NAMALWA (cell line): Measurements from ENCODE around the gene DCBLD1.
"Not testable (repeated sequence)": the region's sequence is repeated elsewhere in the genome, so short reads cannot be mapped to it uniquely, and the experiment has no call there.

Experiments used
- DNase-seq: peaks from one replicate; pipeline ENCODE4 v3.0.0-alpha.2; 2015; ENCODE audit warnings: low spot score

The DCBLD1 gene

DNA sequence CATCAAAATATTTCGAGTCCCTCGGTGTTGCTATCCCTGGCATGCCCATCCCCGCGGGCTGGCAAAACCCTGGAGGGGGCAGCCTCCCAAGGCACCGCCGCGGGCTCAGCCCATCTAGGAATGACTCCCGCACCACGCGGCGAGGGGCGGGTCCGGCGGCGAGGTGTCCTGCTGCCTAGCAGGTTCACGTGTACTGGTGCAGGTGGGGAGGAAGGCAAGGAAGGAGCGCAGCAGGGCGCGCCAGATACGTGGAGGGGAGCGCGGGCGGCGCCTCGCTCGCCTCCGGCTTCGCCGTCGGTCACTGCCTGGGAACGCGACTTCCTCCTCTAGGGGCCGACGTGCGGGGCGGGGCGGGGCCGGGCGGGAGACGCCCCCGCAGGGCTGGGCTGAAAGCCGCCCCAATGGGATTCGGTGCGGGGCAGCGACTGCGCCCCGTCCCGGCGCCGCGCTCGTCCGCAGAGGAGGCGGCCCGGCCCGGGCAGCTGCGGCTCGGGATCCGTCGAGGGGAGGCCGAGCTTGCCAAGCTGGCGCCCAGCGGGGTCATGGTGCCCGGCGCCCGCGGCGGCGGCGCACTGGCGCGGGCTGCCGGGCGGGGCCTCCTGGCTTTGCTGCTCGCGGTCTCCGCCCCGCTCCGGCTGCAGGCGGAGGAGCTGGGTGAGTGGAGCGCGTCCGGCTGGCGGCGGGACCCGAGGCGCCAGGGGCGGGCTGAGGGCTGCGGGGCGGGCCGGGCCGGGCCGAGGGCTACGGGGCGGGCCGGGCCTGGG, at the start of gene DCBLD1:
Gene DCBLD1 (plus strand): TSS at position 435 of the 764 bp plus-strand sequence. CDS start 108 bp downstream, at position 543.
- DNase-seq = peak; percentile 30

DNA sequence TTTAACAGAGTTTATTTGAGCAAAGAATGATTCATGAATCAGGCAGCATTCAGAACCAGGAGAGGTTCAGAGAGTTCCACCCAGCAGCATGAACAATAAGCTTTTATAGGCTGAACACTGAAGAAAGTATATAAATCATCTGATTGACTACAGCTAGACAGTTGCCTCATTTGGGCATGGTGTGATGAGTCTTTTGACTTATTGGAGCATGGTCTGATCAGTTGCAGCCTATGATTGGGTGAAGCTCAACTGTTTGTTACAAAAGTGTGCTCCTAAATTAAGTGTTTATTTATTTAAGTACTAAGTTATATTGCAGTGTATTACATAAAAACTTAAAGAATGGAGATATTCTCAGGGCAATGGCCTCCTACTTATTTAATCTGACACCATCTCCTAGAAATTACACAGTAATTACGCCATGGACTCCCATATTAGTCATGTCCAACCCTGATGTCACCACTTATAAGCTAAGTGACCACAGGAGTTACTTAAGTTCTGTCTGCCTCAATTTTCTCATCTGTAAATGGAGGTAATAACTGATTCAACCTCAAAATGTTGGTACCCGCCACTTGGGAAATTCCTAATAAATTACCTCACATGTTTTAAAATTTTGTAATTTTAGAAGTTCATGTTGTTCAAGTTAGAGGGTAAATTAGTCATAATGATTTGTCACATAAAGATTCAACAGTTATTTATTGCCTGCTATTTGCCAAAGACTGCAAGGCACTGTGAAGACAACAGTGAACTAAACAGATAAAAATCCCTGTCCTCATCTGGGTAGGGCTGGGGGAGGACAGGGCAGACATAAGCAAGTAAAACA, 41.6 kb upstream of the DCBLD1 start:
- DNase-seq = no peak

DNA sequence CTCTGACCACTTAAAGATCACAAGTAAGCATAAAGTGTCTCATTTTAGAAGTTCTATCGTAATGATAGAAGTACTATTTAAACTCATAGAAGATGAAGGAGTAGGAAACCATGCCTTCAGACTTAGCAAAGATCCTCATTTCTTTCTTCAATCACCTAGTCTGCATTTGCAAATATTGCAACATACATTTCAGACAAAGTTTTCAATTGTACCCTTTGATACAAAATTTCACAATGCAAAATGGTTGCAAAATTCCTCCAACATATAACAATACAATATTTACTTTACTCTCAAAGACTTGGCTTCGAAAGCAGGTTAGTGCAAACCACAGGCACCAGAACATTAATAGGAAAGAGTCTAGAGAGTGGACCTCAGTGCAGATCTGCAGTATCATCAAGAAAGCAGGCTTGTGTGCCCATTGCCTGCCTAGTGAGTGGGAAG, 40.6 kb upstream of the DCBLD1 start:
- DNase-seq = no peak

DNA sequence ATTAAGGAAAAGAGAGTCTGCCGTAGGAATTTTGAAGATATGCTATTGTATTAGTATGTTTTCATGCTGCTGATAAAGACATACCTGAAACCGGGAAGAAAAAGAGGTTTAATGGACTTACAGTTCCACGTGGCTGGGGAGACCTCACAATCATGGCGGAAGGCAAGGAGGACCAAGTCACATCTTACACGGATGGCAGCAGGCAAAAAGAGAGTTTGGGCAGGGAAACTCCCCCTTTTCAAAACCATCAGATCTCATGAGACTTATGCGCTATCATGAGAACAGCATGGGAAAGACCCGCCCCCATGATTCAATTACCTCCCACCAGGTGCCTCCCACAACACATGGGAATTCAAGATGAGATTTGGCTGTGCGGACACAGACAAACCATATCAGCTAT, 40.2 kb upstream of the DCBLD1 start:
- DNase-seq = not testable (repeated sequence)

DNA sequence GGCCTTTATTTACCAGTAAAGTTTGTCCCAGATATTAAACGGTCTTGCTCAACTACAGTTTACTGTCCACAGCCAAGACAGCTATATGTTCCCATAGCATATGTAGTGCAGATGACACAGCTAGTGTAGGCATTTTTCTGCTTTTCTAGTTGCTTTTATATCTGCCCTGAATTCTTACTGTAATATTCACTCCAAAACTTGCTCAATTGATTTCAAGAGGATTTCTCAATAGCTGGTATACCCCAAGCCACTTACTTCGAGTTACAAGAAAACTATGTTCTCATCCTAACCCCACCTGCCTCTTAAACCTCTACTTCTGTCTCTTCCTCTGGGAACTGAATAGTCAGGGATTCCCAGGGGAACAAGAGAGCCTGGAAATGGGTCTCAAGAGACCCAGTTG, 37.9 kb upstream of the DCBLD1 start:
- no peak for DNase-seq

DNA sequence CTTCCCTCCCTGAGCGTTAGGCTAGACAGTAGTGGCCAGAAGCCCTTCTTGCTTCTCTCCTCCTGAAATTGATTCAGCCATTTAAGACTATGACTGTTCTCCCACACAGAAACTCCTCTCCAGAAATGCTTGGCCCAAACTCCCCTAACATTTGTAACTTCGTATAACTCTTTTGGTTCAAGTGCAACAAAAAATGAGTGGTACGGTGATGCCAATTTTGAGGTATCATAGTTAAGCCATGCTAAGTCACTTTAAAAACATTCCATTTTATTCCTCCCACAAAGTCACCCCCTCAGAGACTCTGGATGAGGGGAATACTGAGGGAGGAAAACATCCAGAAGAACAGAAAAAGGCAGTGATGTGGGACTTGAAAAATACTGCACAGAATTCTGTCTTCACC, 35.6 kb upstream of the DCBLD1 start:
- no peak for DNase-seq

DNA sequence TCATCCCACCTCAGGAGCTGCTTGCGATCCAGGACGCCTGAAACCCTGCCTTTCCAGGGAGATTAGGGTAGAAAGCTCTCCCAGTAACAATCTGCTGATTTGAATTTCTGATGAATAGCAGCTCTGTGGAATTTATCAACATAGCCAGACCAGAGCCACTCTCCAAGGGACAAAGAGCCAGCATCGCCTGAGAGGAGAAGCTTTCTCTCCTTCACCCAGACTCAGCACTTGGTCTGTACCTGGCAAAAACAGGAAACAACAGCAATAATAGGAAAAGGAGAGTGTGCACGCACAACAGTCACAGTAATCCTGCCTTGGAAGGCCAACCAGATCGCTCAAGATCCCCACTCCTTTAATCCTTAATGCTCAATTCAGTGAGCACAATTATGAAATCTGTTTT, 34.5 kb upstream of the DCBLD1 start:
- no peak for DNase-seq

DNA sequence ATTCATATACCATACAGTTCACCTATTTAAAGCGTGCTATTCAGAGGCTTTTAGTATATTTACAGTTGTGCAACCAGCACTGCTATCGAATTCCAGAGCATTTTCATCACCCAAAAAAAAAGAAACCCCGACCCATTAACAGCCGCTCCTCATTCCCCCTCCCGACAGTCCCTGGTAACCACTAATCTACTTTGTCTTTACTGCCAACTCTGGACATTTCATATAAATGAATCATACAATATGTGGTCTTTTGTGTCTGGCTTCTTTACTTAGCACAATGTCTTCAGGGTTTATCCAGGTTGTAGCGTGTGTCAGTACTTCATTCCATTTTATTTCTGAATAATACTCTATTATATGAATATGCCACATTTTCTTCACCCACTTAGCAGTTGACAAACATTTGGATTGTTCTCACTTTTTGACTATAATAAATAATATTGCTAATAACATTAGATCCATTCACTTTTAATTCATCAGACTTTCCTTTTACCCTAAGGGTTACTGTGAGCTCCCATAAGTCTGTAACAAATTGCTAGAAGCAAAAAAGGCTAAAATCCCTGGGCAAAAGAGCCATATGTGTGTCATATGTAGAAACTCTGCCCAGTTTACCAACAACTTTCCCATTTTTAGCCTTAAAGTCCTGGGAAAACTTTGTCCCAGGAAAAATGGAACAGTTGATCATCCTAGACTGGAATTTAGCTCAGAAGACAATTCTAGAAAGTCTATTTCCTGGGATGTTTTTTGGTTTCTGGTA, 33.6 kb upstream of the DCBLD1 start:
- DNase-seq = no peak

DNA sequence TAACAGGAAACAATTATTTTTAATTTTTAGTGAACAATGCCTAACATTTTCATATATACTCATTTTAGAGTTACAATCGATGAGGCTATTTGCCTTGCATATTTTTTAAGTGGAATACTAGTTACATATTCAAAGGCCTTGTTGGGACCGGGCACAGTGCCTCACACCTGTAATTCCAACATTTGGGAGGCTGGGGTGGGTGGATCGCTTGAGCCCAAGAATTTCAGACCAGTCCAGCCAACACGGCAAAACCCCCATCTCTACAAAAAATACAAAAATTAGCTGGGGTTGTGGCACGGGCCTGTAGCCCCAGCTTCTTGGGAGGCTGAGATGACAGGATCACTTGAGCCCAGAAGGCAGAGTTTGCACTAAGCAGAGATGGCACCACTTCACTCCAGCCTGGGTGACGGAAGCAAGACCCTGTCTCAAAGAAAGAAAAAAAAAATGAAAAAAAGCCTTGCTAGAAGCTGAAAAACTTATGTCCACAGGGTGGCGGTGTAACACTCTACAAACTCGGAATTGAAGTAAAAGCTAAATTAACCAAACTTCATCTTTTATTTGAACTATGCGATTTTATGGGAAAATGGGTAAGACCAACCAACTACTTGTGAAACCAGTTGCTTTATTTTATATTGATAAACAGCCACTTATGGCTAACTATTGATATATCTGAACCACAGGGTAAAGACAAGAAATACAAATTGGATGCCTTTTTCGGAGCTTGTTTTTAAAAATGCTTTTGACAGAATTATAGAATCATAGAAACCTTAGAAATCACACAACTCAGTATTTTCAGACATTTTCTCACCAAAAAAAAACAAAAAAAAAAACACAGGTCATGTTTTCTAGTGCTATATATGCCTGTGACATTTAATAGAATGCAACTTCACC, 32.7 kb upstream of the DCBLD1 start:
- DNase-seq = peak; percentile 82

DNA sequence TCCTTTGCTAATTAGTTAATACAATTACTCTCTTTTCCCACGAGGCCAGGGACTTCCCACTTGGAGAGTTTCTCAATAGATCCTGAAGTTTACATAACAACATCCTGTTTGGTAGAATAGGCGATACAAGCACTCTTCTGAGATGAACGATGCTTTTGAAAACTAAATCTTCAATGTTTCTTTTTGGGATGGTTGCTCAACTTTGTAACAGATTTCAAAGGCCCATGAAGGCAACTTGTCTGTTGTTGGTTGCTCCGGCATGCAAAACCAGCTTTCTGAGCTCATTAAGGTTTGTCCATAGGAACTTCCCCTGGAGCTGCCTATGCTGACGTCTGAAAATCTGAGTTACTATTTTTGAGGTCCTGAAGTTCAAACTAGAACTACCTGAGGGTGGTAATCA, 30.8 kb upstream of the DCBLD1 start:
- no peak for DNase-seq

DNA sequence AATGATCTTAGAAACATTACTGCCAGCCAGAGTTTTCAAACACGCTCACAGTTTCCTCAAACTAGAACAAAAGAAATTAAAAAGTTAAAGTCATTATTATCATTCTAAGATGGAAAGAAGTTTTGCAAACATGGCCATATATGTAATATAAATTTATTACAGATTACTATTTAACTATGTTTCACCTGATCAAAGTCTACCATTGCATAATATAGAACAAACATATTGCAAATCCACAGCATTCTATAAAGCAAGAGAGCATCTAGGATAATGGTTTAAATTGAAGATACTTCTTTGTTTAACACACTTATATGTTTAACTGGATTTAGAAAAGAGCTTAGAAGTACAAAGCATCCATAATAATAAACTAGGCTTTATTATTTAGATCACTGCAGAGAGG, 26.2 kb upstream of the DCBLD1 start:
- DNase-seq = no peak

DNA sequence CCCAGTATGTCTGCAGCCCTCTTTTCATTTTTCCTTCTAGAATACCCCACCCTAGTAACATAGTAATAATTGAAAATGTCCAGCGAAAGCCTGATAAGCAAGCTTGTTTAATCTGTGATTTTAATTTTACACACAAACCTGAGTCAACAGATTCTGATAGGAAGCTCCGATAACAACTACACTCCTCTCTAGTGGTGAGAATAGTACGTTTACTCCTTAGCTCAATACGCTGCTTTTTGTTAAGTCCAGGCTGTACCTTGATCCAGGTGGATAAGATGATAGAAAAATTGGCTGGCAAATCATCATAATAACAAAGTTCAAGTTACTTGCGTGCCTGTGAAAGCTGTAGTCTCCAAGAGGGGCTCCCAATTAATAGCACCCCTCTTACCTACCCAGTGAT, 25.5 kb upstream of the DCBLD1 start:
- DNase-seq = no peak

DNA sequence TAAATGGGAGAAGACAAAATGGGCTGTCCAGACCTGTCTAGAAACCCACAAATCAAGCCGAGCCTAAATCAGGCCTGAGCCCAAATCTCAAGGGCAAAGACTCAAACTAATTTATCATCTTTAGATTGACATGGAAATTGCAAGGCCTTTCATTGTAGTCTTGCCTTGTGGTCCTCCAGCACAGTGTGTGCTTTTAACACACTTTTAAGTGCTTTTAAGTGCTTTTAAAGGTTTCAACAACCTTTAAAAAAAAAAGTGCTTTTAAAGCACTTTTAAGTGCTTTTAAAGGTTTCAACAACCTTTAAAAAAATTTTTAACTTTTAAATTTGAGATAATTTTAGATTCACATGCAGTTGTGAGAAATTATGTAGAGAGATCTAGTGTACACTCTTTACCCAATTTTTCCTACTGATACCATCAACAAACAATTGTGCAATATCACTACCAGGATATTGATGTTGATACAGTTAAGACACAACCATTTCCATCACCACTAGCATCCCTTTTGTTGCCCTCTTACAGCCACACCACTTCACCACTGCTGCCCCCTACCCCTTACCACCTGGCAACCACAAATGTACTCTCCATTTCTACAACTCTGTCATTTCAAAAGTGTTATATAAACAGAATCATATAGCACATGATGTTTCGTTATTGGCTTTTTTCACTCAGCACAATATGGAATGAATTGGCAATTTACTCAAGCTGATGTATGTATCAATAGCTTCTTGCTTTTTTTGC, 23.1 kb upstream of the DCBLD1 start:
- DNase-seq = no peak

DNA sequence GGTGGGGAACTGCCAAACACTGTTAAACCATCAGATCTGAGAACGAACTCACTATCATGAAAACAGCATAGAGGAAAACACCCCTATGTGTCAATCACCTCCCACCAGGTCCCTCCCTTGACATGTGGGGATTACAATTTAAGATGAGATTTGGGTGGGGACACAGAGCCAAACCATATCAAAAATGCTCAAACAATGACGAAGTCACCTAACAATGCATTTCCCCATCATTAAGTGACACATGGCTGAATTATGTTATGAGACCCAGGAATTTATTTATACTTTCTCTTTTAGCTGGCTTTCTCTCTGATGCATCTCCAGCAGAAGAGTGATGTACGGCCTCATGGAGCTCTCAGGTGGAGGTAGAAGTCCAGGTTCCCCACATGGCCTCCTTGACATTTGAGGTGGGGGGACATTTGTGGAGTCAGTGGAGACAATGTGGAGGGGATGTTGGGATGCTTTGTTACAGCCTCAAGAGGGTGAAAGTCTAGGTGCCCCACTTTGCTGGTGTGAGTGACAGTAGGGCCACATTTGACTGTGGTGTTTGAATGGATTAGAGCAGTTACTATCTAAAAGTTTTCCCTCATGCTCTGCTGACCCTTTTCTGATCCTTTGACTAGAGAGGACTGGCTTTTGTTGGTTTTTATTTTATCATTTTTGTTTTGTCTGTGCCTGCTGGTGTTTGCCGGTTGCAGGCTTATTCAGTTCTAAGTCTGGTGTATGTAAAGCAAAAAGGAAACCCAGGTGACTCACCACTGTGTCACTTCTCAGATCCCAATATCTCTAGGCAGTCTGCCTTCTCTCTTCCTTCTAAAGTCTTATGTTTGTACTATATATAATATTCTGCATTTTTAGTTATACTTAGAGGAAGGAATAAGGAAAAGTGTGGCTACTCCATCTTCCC, 18.5 kb upstream of the DCBLD1 start:
- no peak for DNase-seq

DNA sequence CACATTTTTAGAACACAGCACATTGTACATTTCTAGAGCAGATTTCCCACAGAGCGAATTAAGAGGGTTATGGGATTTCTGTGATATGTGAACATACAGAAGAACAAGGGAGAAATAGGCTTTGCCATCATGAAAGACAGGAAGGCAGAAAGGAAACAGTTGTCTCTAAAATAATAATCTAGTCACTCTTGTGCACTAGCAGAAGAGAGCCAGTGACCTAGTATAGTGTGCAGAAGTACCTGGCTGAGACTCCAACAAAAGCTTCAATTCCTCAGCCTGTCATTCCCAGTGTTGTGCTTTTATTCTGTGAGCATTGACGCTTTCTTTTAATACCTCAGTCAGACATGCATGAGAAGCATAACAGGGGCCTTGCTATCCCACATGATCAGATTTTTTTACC, 17.8 kb upstream of the DCBLD1 start:
- no peak for DNase-seq

DNA sequence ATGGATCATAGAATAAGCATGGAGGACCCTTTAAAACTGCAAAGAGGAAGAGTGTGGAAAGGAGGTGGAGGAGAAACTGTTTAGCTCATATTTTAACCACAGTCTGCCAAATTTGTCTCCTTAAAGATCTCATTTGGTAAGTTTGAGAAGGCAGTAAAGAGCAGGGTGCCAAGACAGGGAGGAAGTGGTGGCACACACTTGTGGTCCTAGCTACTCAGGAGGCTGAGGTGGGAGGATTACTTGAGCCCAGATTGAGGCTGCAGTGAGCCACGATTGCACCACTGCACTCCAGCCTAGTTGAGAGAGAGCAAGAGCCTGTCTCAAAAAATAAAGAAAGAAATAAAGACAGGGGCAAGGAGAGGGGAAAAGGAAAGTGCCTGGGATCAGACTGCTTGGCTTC, 16.8 kb upstream of the DCBLD1 start:
- no peak for DNase-seq

DNA sequence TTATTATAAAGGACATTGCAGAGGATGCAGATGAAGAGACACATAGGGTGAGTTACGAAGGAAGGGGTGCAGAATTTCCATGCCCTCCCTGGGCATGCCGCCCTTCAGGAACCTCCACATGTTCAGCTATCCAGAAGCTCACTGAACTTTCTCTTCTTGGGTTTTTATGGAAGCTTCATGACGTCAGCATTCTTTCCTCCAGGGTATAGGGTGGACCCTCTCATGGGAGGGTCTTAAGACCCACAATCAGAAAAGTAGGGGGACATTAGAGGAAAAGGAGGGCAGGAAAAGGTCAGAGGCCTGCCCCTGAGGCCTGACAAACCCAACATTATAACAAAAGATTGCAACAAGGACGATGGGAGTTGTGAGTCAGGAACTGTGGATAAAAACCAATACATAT, 14.6 kb upstream of the DCBLD1 start:
- no peak for DNase-seq

DNA sequence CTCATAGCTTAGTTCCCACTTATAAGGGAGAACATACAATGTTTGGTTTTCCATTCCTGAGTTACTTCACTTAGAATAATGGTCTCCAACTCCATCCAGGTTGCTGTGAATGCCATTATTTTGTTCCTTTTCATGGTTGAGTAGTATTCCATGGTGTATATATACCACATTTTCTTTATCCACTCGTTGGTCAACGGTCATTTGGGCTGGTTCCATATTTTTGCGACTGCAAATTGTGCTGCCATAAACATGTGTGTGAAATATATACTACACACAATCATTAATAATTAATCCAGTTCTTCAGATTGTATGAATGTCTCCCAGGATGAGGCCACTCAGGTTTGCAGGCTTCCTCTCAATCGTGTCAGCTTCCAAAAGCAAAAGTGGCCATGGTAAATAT, 13.9 kb upstream of the DCBLD1 start:
- DNase-seq = not testable (repeated sequence)

DNA sequence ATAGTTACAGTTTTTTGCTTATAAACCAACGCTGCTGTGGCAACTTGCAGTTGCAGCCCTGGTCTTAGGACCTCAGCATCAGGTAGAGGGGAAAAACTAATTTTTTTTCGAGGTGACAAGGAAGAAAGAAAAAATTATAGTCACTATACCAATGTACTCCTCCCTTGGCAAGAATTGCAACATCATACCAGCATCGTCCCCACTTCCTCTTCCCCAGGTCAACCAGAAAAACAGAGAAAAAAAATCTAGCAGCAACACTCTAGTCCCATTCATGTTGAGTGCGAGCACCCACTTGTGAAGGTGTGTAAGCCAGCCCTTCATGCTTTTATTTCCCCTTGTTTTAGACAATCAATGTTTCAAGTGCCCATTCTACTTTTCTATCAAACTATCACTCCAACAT, 13.1 kb upstream of the DCBLD1 start:
- no peak for DNase-seq

DNA sequence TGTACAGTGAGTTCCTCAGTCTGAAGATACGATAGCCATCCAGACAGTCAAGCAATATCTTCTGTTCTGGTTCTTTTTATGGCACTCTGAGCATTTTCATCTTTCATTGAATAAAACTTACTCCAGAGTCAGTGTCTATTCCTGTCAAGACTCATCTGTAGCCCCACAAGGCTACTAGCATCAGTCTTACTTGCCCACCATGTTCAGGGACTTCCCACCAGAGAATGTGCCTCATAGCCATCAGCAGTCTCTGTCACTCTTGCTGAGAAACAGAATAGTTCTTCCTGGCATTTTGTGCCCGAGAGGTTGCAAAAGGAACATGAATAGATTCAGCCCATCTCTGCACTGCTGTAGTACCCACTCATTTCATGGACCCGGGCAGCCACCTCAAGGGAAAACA, 12.7 kb upstream of the DCBLD1 start:
- no peak for DNase-seq
